Motor neuron (in vitro differentiated cells): ENCODE data around the gene RGSL1. TPM values are rescaled to one million over a fixed set of nuclear protein-coding genes. Genes with fewer than 3 reads are reported as not detected.
"Not testable (repeated sequence)": the region's sequence is repeated elsewhere in the genome, so short reads cannot be mapped to it uniquely, and the experiment has no call there.

Experiments
- ATAC-seq, 8 experiments: fragments of 200-7000 bp; cut with Tn5 transposase; replicated peaks in 6 of 8; 2 replicates each; pipeline ENCODE4 v1.8.0; 2021; ENCODE audit warnings: mild to moderate bottlenecking in 8 of 8, moderate library complexity in 8 of 8
- H3K27ac ChIP-seq, 2 donors: fragments of 250-450 bp; sonication (Bioruptor Pico); 2 replicates each; pipeline ENCODE4 v1.9.0; 2021; ENCODE audit warnings: antibody characterized with exemption in 2 of 2, mild to moderate bottlenecking in 2 of 2, moderate library complexity in 1 of 2
- H3K4me1 ChIP-seq, 2 donors: fragments of 250-450 bp; sonication (Bioruptor Pico); replicated peaks in 1 of 2; 2 replicates each; pipeline ENCODE4 v1.6.1; 2021; ENCODE audit warnings: antibody characterized with exemption in 2 of 2, mild to moderate bottlenecking in 2 of 2, moderate library complexity in 1 of 2
- H3K4me3 ChIP-seq, 5 donors: fragments of 250-450 bp; sonication (Bioruptor Pico); 2 replicates each; pipeline ENCODE4 v1.9.0; 2021; ENCODE audit warnings: antibody characterized with exemption in 5 of 5, mild to moderate bottlenecking in 5 of 5, moderate library complexity in 4 of 5
- WGBS, 10 experiments: fragments of 450-650 bp; shearing (Covaris generic); methylation state at CpG; one replicate each; pipeline ENCODE4 v1.0.0; 2022; 5-methylcytosine and 5-hydroxymethylcytosine counted together
- in situ Hi-C, 9 experiments: fragments of 400-800 bp; cut with MboI; loops; one replicate each; pipeline ENCODE4 v1.15.0; 2021; ENCODE audit warnings: low sequenced_read_pairs in 9 of 9, low pct_unique_long_range_greater_than_20kb in 2 of 9; ENCODE audit not compliant: unreplicated experiment in 9 of 9
- total RNA-seq, 8 experiments: library from RNA; unstranded; fragments of 300-600 nt; gene quantifications; 2 replicates each; pipeline versions ENCODE4 v1.2.3 to v1.2.4, GENCODE V29; 2022

The RGSL1 gene
- total RNA-seq, 8 experiments from 2014 or later = 0.17 to 2.2 (median 0.21) TPM; not detected in 3

GRCh38 chr1:182426442-182427430, 23.2 kb upstream of the RGSL1 start:
- peak in 2 of 8 experiments; percentile 29 to 86 for ATAC-seq

GRCh38 chr1:182428043-182428442, 21.9 kb upstream of the RGSL1 start:
- in situ Hi-C loops = no loop called here
- no peak for ATAC-seq
- H3K27ac ChIP-seq = no peak overlapping the region
- WGBS, 10 experiments = 0 to 100% (median 84%) methylated on average over 1 to 2 of the region's 2 CpGs; no CpG with 5 or more reads in 2 of the 10 experiments
- no peaks in the 10 kb centered on the region for H3K4me1 ChIP-seq
- H3K4me3 ChIP-seq = no peak overlapping the region

More at GRCh38 chr1:182426442-182427430, 23.2 kb upstream of the RGSL1 start:
- no peak overlapping the region for H3K4me3 ChIP-seq
- 23 to 83% (median 75%) methylated on average over 1 to 7 of the region's 7 CpGs; no CpG with 5 or more reads in 1 of the 10 experiments for WGBS, 10 experiments
- no peak overlapping the region for H3K27ac ChIP-seq
- no peaks in the 10 kb centered on the region for H3K4me1 ChIP-seq
- in situ Hi-C loops = no loop called here

GRCh38 chr1:182430263-182431068, 19.5 kb upstream of the RGSL1 start:
- Histone ChIP-seq H3K4me3 (no peak overlapping the region), H3K27ac (no peak overlapping the region), H3K4me1 (no peaks in the 10 kb centered on the region)
- no peak for ATAC-seq
- in situ Hi-C loops = no loop called here
- 40 to 95% (median 79%) methylated on average over 2 to 10 of the region's 11 CpGs for WGBS, 10 experiments

- Histone ChIP-seq H3K27ac (no peak overlapping the region), H3K4me1 (no peaks in the 10 kb centered on the region), H3K4me3 (no peak overlapping the region)
- ATAC-seq = no peak
- in situ Hi-C loops = no loop called here
- WGBS, 10 experiments = 43 to 97% (median 78%) methylated on average over 3 to 7 of the region's 7 CpGs; no CpG with 5 or more reads in 2 of the 10 experiments
Measured at GRCh38 chr1:182431278-182431677, 18.7 kb upstream of the RGSL1 start.

- no peak for ATAC-seq
- in situ Hi-C loops = no loop called here
- 100% methylated on average over 1 of the region's 1 CpG; no CpG with 5 or more reads in 6 of the 10 experiments for WGBS, 10 experiments
Measured at GRCh38 chr1:182433580-182433979, 16.4 kb upstream of the RGSL1 start.

GRCh38 chr1:182438326-182438725, 11.6 kb upstream of the RGSL1 start:
- Histone ChIP-seq H3K4me1 (no peaks in the 10 kb centered on the region), H3K4me3 (no peak overlapping the region), H3K27ac (no peak overlapping the region)
- WGBS, 10 experiments = 67 to 100% (median 85%) methylated on average over 1 of the region's 1 CpG; no CpG with 5 or more reads in 3 of the 10 experiments
- in situ Hi-C loops = no loop called here
- ATAC-seq = no peak

More at GRCh38 chr1:182433580-182433979, 16.4 kb upstream of the RGSL1 start:
- Histone ChIP-seq H3K4me3 (no peak overlapping the region), H3K4me1 (no peaks in the 10 kb centered on the region), H3K27ac (no peak overlapping the region)

GRCh38 chr1:182441719-182442118, 8.2 kb upstream of the RGSL1 start:
- no peaks in the 10 kb centered on the region for H3K4me1 ChIP-seq
- H3K27ac ChIP-seq = no peak overlapping the region
- ATAC-seq = no peak
- 0 to 100% (median 88%) methylated on average over 1 to 3 of the region's 3 CpGs; no CpG with 5 or more reads in 2 of the 10 experiments for WGBS, 10 experiments
- no peak overlapping the region for H3K4me3 ChIP-seq
- in situ Hi-C loops = loop anchor here in 2 of 9 experiments (10.0 kb wide), 1 partner anchor 343 kb away; the partner anchor contains the start of gene NPL (in 2 of the 2)

GRCh38 chr1:182442333-182442732, 7.6 kb upstream of the RGSL1 start:
- H3K4me1 ChIP-seq = no peaks in the 10 kb centered on the region
- no peak for ATAC-seq
- WGBS, 10 experiments = 56 to 100% (median 77%) methylated on average over 1 of the region's 1 CpG; no CpG with 5 or more reads in 7 of the 10 experiments
- H3K27ac ChIP-seq = no peak overlapping the region
- no peak overlapping the region for H3K4me3 ChIP-seq
- in situ Hi-C loops = loop anchor here in 2 of 9 experiments (10.0 kb wide), 1 partner anchor 342 kb away; the partner anchor contains the start of gene NPL (in 2 of the 2)

- H3K4me3 ChIP-seq = no peak overlapping the region
- H3K4me1 ChIP-seq = no peaks in the 10 kb centered on the region
- 0 to 100% (median 44%) methylated on average over 1 to 3 of the region's 4 CpGs; no CpG with 5 or more reads in 4 of the 10 experiments for WGBS, 10 experiments
- no peak for ATAC-seq
- H3K27ac ChIP-seq = no peak overlapping the region
- in situ Hi-C loops = loop anchor here in 2 of 9 experiments (10.0 kb wide), 1 partner anchor 340 kb away; the partner anchor contains the start of gene NPL (in 2 of the 2)
Measured at GRCh38 chr1:182444497-182444896, 5.4 kb upstream of the RGSL1 start.

GRCh38 chr1:182446033-182446669, 3.8 kb upstream of the RGSL1 start:
- Histone ChIP-seq H3K27ac (no peak overlapping the region), H3K4me1 (no peaks in the 10 kb centered on the region), H3K4me3 (no peak overlapping the region)
- in situ Hi-C loops = loop anchor here in 2 of 9 experiments (10.0 kb wide), 1 partner anchor 339 kb away; the partner anchor contains the start of gene NPL (in 2 of the 2)
- 0 to 27% (median 3%) methylated on average over 1 to 3 of the region's 3 CpGs for WGBS, 10 experiments
- ATAC-seq = peak in 3 of 8 experiments; percentile 63 to 68 (median 67)

GRCh38 chr1:182447124-182447523, 2.8 kb upstream of the RGSL1 start:
- WGBS, 10 experiments = 65 to 100% (median 95%) methylated on average over 1 to 2 of the region's 2 CpGs; no CpG with 5 or more reads in 4 of the 10 experiments
- in situ Hi-C loops = loop anchor here in 2 of 9 experiments (10.0 kb wide), 1 partner anchor 338 kb away; the partner anchor contains the start of gene NPL (in 2 of the 2)

GRCh38 chr1:182447660-182448059, 2.3 kb upstream of the RGSL1 start:
- 0 to 100% (median 83%) methylated on average over 1 of the region's 1 CpG; no CpG with 5 or more reads in 1 of the 10 experiments for WGBS, 10 experiments
- in situ Hi-C loops = loop anchor here in 2 of 9 experiments (10.0 kb wide), 1 partner anchor 337 kb away; the partner anchor contains the start of gene NPL (in 2 of the 2)

More at GRCh38 chr1:182447124-182447523, 2.8 kb upstream of the RGSL1 start:
- H3K27ac ChIP-seq, H3K4me1 ChIP-seq, H3K4me3 ChIP-seq, ATAC-seq: not testable (repeated sequence)

More at GRCh38 chr1:182447660-182448059, 2.3 kb upstream of the RGSL1 start:
- Histone ChIP-seq H3K4me3 (no peak overlapping the region), H3K27ac (no peak overlapping the region), H3K4me1 (no peaks in the 10 kb centered on the region)
- ATAC-seq = no peak
